Cardiac muscle cell (in vitro differentiated cells and primary cell): ENCODE measurements around the gene PAH. TPM values are rescaled to one million over a fixed set of nuclear protein-coding genes. Genes with fewer than 3 reads are reported as not detected.

Experiments used
- DNase-seq, 2 donors: peaks; one replicate each; pipeline versions ENCODE4 v3.0.0 to v3.0.0-alpha.2; 2010 to 2017; ENCODE audit warnings: low read depth in 1 of 2, low spot score in 1 of 2
- H3K27ac ChIP-seq: fragments of 200-600 bp; sonication (generic); 2 replicates; pipeline ENCODE4 v1.5.1; 2016
- H3K27me3 ChIP-seq: fragments of 200-600 bp; sonication (generic); 2 replicates; pipeline ENCODE4 v1.6.0; 2016; ENCODE audit warnings: control low read depth
- H3K36me3 ChIP-seq: fragments of 200-600 bp; sonication (generic); 2 replicates; pipeline ENCODE4 v1.5.1; 2016; ENCODE audit warnings: control low read depth
- H3K4me1 ChIP-seq: fragments of 200-600 bp; sonication (generic); 2 replicates; pipeline ENCODE4 v1.8.1; 2017; ENCODE audit warnings: low read depth, mild to moderate bottlenecking, mixed run types
- H3K4me3 ChIP-seq: fragments of 200-600 bp; sonication (generic); 2 replicates; pipeline ENCODE4 v1.5.1; 2016; ENCODE audit warnings: mild to moderate bottlenecking
- H3K9me3 ChIP-seq: fragments of 200-600 bp; sonication (generic); 2 replicates; pipeline ENCODE4 v1.5.1; 2017; ENCODE audit warnings: low read depth, mild to moderate bottlenecking, control low read depth
- polyA plus RNA-seq: library from polyadenylated mRNA; unstranded; fragments of >200 nt; fragmentation: Nextera tagmentation; extraction: Ambion mirVana; gene quantifications from 2 replicates; pipeline ENCODE4 v1.2.1, GENCODE V29; 2016
- total RNA-seq: library from RNA; depleted of rRNA; stranded (reverse); fragments of >200 nt; gene quantifications from 2 replicates; pipeline ENCODE4 v1.2.3, GENCODE V29; 2016
- TF ChIP-seq, protein P1 (sequence below): IDR thresholded peaks from 2 replicates; pipeline ENCODE4 v1.5.1; 2012; ENCODE audit warnings: low read depth, mild to moderate bottlenecking, low read length

The PAH gene
- total and polyA plus RNA-seq, 2 experiments from 2014 or later: 0.18 TPM; not detected in 1

DNA sequence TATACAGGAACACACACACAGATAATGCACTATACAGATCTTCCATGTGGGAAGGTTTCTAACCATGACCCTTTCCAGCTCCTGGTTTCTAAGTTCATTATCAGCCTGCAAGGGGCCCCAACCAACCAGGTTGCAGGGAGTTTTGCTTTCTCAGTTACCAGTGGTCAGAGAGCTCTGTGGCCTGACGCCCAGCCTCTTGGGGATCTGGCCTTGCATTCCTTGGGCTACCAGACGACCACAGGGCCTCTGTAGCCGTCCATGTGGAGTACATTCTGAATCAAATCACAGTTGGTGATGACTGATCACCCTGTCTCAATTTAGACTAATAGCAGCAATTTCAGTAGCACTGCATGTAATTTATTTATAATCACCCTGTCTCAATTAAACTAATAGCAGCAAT is 47.5 kb downstream of the PAH start:
- no peak overlapping the region for H3K4me3 ChIP-seq
- no peaks in the 10 kb centered on the region for H3K9me3 ChIP-seq
- H3K36me3 ChIP-seq: no peaks in the 10 kb centered on the region
- no peak overlapping the region for H3K27ac ChIP-seq
- no peak for DNase-seq
- no peaks in the 10 kb centered on the region for H3K4me1 ChIP-seq
- H3K27me3 ChIP-seq: no peaks in the 10 kb centered on the region
- TF ChIP-seq, protein P1, sequence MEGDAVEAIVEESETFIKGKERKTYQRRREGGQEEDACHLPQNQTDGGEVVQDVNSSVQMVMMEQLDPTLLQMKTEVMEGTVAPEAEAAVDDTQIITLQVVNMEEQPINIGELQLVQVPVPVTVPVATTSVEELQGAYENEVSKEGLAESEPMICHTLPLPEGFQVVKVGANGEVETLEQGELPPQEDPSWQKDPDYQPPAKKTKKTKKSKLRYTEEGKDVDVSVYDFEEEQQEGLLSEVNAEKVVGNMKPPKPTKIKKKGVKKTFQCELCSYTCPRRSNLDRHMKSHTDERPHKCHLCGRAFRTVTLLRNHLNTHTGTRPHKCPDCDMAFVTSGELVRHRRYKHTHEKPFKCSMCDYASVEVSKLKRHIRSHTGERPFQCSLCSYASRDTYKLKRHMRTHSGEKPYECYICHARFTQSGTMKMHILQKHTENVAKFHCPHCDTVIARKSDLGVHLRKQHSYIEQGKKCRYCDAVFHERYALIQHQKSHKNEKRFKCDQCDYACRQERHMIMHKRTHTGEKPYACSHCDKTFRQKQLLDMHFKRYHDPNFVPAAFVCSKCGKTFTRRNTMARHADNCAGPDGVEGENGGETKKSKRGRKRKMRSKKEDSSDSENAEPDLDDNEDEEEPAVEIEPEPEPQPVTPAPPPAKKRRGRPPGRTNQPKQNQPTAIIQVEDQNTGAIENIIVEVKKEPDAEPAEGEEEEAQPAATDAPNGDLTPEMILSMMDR: no peak

DNA sequence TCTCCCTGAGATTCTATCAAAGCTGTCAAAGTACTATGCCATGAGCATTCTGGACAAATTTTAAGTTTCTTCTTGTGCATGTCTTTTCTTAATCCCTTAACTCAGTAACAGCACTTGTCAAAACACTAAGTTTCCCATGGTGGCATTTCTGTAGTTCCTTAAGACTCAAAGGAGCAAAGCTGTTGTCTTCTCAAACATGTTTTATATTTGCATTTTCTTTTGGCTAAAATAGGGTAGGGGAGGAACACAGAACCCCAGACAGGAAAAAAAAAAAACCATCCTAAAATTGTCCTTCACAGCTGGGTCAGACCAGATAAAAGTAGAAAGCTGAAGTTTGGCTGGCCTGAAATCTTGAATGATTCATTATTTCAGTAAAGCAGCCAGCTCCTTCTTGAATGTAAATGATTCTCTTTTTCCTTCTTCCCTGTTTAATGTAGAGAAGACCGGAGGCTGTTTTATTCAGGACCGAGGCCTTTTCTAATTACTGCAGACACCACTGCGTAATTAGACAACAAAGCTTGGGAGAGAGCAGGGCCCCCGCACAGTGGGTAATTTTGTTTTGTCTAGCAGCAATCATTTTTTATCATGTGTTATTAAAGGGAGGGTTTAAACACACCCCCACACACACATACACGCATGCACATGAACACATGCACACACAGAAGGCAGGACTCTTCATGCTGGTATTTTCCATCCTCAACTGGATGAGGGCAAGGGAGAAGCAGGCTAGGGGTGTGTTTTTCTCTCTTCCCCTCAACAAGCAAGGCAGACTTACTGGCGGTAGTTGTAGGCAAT is 51.0 kb downstream of the PAH start:
- Histone ChIP-seq H3K4me1 (no peaks in the 10 kb centered on the region), H3K4me3 (no peak overlapping the region), H3K27me3 (no peaks in the 10 kb centered on the region), H3K9me3 (no peaks in the 10 kb centered on the region), H3K36me3 (no peaks in the 10 kb centered on the region), H3K27ac (no peak overlapping the region)
- TF ChIP-seq, protein P1: no peak
- DNase-seq: no peak

DNA sequence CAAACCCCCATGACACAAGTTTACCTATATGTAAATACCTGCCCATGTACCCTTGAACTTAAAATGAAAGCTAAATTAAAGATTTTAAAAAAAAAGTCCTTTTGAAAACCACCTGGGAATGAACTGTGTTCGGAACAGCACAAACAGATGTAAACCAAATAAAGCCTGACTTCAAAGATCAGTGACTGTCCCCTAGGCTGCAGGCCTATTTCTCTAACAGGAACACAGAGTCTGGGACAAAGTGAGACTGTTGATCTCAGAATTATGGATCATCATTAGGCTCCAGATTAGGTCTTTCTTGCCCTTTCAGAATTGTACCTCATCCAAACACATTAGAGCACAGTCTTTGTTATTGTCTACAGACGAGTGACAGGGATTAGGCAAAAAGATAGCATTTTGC is 54.6 kb downstream of the PAH start:
- Histone ChIP-seq H3K4me1 (no peaks in the 10 kb centered on the region), H3K27ac (no peak overlapping the region), H3K36me3 (no peaks in the 10 kb centered on the region), H3K9me3 (no peaks in the 10 kb centered on the region), H3K27me3 (no peaks in the 10 kb centered on the region), H3K4me3 (no peak overlapping the region)
- DNase-seq: no peak
- TF ChIP-seq, protein P1: no peak

DNA sequence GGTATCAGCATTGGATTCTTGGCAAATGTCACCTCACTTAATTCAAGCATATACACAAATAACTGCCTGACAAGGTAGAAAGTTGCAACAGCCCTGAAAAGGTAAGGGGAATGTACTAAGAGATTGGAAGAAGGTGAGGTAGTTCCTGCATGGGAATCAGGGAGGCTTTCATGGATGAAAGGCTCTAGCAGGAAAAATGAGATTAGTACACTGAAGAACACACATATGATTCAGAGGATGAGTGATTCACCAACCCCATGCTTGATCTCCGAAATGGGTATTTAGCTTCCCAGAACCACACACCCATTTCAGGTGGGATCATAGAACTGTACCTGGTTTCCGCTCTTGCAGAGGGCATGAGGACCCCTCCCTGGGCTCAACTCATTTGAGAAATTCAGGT is 65.8 kb downstream of the PAH start:
- Histone ChIP-seq H3K36me3 (no peaks in the 10 kb centered on the region), H3K4me1 (no peaks in the 10 kb centered on the region), H3K27me3 (no peaks in the 10 kb centered on the region), H3K9me3 (no peaks in the 10 kb centered on the region), H3K27ac (no peak overlapping the region), H3K4me3 (no peak overlapping the region)
- TF ChIP-seq, protein P1: no peak
- DNase-seq: no peak

DNA sequence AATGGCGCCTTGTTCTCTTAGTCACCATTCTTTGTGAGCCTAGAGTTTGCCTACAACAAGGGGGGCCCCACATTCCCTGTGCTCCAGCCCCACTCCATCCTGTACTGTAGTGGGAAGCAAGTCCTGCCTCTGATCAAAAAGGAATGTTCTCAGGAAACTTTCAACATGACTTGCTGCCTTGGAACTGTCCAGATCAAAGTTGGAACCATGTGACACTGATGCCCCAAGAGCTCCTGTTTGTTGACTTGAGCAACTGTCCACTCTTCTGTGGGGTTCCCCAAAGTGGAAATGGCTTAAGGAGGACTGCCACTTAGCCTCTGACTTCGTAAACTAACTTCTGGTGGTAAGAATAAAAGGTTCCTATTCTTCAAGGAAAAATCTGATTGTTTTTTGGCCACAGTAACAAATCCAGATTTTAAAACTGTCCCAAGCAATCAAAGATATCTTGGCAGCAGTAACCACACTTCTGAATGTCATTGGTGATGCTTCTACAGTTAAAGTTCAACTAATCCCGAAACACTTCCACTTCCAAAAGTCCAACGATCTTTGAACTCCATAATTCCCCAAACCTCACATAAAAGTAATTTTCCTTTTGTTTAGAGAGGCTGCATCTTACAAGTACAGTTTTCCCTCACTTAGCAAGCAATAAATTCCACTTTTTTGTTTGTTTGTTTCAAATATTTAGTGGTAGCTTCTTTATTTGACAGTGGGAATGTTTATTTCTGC is 67.2 kb downstream of the PAH start:
- H3K27ac ChIP-seq: no peak overlapping the region

More for the DNA sequence above, 67.2 kb downstream of the PAH start:
- DNase-seq: no peak
- Histone ChIP-seq H3K4me1 (no peaks in the 10 kb centered on the region), H3K9me3 (no peaks in the 10 kb centered on the region), H3K27me3 (no peaks in the 10 kb centered on the region), H3K36me3 (no peaks in the 10 kb centered on the region), H3K4me3 (no peak overlapping the region)
- TF ChIP-seq, protein P1: no peak
